GM18909 (cell line): ENCODE results near the gene SMU1.

Source experiments
- ATAC-seq: cut with Tn5 transposase; IDR thresholded peaks from one replicate; pipeline ENCODE4 v1.9.1; 2021; ENCODE audit warnings: mild to moderate bottlenecking; ENCODE audit not compliant: unreplicated experiment, poor library complexity

The SMU1 gene

GRCh38 chr9:33049680-33050361, 26.7 kb downstream of the SMU1 start:
- ATAC-seq, result peak; percentile 72

- no peak for ATAC-seq
Observed at GRCh38 chr9:33048054-33048465, 28.4 kb downstream of the SMU1 start.

- ATAC-seq, result no peak
Observed at GRCh38 chr9:33046061-33046460, 30.4 kb downstream of the SMU1 start.

- ATAC-seq, result peak; percentile 4
Observed at GRCh38 chr9:33044677-33045282, 31.7 kb downstream of the SMU1 start.

GRCh38 chr9:33044162-33044673, 32.3 kb downstream of the SMU1 start:
- ATAC-seq, result peak; percentile 85

GRCh38 chr9:33043671-33044070, 32.8 kb downstream of the SMU1 start:
- ATAC-seq, result peak; percentile 9

- no peak for ATAC-seq
Observed at GRCh38 chr9:33042473-33042872, 34.0 kb downstream of the SMU1 start.

GRCh38 chr9:33041432-33042188, 34.9 kb downstream of the SMU1 start:
- no peak for ATAC-seq

- ATAC-seq, result no peak
Observed at GRCh38 chr9:33040792-33041431, 35.6 kb downstream of the SMU1 start.

GRCh38 chr9:33032865-33033264, 43.6 kb downstream of the SMU1 start:
- ATAC-seq, result no peak

GRCh38 chr9:33032292-33032691, 44.2 kb downstream of the SMU1 start:
- no peak for ATAC-seq

GRCh38 chr9:33030285-33030684, 46.2 kb downstream of the SMU1 start:
- ATAC-seq, result no peak

GRCh38 chr9:33029231-33029786, 47.2 kb downstream of the SMU1 start:
- no peak for ATAC-seq

- ATAC-seq, result peak; percentile 42
Observed at GRCh38 chr9:33025572-33026342, 50.7 kb downstream of the SMU1 start.

- ATAC-seq, result peak; percentile 94
Observed at GRCh38 chr9:33024966-33025571, 51.4 kb downstream of the SMU1 start, which contains the start of gene DNAJA1. DNAJA1 (plus strand) TSS chr9:33025273; CDS start chr9:33026485, 1,212 bp downstream.

- ATAC-seq, result no peak
Observed at GRCh38 chr9:33024126-33024965, 52.1 kb downstream of the SMU1 start.

- no peak for ATAC-seq
Observed at GRCh38 chr9:33023661-33024060, 52.8 kb downstream of the SMU1 start.

GRCh38 chr9:33022755-33023154, 53.7 kb downstream of the SMU1 start:
- no peak for ATAC-seq
